Astrocyte of the cerebellum (primary cell): ENCODE data around the gene PTX3.

Experiments
- DNase-seq: peaks from one replicate; pipeline ENCODE4 v3.0.0-alpha.2; 2011; ENCODE audit warnings: low read depth
- H3K4me3 ChIP-seq: 2 replicates; pipeline ENCODE4 v1.5.1; 2011; ENCODE audit warnings: mild to moderate bottlenecking, low read depth, low read length, moderate library complexity
- in situ Hi-C: cut with HindIII; loops from 2 replicates; pipeline ENCODE4 v1.10.0; 2017; ENCODE audit warnings: low sequenced_read_pairs
- TF ChIP-seq, protein P1 (sequence below): IDR thresholded peaks from 2 replicates; pipeline ENCODE4 v1.5.1; 2012; ENCODE audit warnings: low read length, low read depth, moderate library complexity, mild to moderate bottlenecking; ENCODE audit errors: missing control alignments

The PTX3 gene

DNA sequence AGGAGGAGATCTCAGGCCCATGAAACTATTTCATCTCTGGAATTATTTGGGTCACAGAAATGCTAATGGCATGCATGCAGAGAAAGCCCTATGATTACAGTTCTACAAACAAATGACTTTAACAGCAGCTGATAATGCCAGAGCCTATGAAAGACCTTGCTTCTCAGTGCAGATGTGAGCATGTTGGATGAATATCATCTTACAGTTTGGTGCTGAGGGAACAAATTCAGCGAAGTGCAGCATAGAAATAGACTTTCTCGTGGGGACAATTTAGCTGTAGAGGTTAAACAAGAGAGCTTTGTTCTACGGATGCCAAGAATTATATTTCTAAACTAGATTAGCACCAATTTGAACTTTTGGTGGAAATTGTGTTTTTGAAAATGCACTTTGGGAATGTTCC is 27.7 kb downstream of the PTX3 start:
- TF ChIP-seq, protein P1, sequence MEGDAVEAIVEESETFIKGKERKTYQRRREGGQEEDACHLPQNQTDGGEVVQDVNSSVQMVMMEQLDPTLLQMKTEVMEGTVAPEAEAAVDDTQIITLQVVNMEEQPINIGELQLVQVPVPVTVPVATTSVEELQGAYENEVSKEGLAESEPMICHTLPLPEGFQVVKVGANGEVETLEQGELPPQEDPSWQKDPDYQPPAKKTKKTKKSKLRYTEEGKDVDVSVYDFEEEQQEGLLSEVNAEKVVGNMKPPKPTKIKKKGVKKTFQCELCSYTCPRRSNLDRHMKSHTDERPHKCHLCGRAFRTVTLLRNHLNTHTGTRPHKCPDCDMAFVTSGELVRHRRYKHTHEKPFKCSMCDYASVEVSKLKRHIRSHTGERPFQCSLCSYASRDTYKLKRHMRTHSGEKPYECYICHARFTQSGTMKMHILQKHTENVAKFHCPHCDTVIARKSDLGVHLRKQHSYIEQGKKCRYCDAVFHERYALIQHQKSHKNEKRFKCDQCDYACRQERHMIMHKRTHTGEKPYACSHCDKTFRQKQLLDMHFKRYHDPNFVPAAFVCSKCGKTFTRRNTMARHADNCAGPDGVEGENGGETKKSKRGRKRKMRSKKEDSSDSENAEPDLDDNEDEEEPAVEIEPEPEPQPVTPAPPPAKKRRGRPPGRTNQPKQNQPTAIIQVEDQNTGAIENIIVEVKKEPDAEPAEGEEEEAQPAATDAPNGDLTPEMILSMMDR = no peak
- in situ Hi-C loops = no loop called here
- DNase-seq = no peak
- H3K4me3 ChIP-seq = no peak overlapping the region

DNA sequence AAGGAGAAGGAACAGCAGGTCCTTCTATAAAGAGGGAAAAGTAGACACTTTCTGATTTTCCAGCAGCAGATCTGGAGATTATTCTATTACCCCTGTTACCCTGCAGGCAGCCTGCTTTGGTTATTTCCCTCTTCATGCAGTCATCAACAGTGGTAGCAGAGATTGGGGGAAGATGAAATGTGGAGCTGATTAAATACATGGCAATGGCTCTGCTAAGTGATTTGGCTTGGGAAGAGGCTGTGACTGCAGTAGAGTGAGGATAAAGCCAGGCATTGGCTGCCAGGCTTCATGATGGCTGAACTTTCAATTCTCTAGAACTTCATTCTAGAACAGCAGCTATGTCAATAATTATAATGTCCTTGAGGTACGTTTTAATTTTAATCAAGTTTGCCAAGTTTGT is 29.1 kb downstream of the PTX3 start:
- in situ Hi-C loops = no loop called here
- no peak for DNase-seq
- TF ChIP-seq, protein P1 = no peak
- no peak overlapping the region for H3K4me3 ChIP-seq

DNA sequence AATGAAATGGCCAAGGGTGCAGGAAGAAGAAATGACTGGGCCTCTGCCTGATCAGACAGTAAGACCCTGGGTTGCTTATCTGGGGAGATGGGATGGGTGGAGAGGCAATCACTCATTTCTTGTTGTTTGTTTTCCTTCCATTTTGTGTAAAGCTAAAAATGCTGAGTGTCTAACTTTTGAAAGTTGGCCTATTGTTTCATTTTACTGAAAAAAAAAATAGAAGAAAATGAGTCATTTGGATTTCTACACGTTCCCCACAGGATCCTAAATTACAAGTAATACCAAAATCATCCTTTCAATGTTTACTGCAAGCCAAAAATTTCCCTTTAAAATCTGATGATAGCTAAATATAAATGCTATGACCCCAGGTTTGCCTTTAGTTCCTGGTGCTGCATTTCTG is 30.6 kb downstream of the PTX3 start:
- no peak for DNase-seq
- no peak overlapping the region for H3K4me3 ChIP-seq
- in situ Hi-C loops = no loop called here
- TF ChIP-seq, protein P1 = no peak

DNA sequence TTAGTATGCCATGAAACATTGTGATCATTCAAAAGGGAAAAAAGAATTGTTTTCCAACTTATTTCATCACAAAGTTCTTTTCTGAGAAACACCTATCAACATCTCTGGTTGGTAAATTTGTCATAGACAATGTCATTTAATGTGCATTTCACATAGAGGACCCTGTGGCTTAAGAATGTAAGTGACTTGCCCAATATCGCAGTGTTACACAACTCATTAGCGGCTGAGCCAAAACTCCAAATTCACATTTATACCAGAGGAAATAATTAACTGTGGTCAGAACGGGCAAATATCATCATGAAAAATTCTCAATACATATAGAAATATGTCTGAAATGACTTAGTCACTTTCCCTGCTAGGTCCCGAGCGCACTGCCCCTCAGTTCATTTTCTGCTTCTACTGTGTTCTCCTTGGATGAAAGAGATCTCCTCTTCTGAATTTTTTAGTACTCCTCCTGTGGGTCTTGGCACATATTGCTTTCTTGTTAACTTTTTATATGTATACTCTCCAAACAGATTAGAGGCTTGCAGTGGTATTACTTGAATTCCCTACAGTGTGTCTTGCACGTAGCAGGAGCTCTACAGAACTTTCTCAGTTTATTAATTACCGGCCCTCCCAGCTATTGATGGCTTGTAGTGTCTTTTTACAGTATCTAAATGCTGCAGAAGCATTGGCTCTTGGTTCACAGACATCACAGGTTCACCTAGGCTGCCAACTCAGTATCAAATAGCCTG is 33.1 kb downstream of the PTX3 start:
- in situ Hi-C loops = no loop called here
- no peak for DNase-seq

DNA sequence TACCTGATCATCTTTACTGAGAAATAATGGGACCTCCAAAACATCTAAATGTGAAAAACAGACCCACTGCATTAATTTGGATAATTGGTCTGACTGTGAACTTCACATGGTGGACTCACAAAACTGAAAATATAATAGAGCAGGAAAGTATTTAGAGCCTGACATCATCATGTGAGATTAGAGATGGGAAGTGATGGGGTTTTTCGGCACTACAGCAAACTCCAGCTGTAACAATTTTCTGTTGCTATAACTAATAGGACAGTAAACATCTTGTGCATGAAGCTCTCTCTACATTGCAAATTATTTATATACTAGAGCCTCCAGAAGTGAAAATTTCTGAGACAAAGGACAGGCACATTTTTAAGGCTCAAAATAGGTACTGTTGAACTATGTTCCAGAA is 34.4 kb downstream of the PTX3 start:
- TF ChIP-seq, protein P1 = no peak
- in situ Hi-C loops = no loop called here
- H3K4me3 ChIP-seq = no peak overlapping the region
- DNase-seq = no peak

More for the DNA sequence above, 33.1 kb downstream of the PTX3 start:
- TF ChIP-seq, protein P1 = no peak
- H3K4me3 ChIP-seq = no peak overlapping the region

DNA sequence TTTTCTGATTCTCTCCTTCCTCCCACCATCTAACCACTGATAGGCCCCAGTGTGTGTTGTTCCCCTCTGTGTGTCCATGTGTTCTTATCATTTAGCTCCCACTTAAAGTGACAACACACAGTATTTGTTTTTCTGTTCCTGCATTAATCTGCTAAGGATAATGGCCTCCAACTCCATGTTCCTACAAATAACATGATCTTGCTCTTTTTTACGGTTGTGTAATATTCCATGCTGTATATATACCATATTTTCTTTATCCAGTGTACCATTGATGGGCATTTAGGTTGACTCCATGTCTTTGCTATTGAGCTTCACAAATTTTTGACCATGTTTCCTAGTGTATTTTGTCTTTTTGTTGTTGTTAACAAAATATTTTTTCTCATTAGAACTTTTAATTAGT is 36.0 kb downstream of the PTX3 start:
- in situ Hi-C loops = no loop called here
- TF ChIP-seq, protein P1 = no peak
- DNase-seq = no peak
- no peak overlapping the region for H3K4me3 ChIP-seq
